ENCODE data around the gene NDEL1.

The NDEL1 gene

DNA sequence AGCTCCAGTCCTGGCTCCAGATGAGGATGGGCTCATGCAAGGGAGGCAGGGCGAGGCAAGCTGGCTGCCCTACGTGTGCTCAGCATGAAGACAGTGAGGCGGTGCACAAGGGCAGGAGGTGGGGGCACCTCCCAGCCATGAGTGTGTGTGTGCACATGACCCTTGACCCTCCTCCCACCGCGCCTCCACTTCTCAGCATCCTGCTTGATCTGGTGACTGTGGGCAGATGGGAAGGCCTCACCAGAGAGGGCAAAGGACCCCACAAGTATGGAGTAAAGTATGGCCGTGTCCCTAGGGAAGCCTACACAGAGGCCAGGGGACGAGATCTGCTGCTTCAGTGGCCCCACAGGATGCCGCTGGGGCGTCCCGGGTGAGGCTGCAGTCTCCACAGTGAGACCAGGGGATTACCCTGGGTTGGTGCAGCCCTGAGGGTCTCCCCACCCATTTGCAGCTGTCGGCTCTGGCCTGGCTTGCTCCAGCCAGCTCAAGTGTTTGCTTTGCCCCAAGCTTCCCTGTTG, 30.1 kb upstream of the NDEL1 start:
- POLR2A ChIA-PET = interaction anchor here (0.6 to 1.2 kb wide), 3 partner anchors 19 to 611 kb away, joined by 3 to 4 read pairs (median 4); no protein-coding TSS in a partner anchor
- no peak overlapping the region for H3K4me3 ChIP-seq (ENCODE audit: low read depth, low read length)
- H3K9me3 ChIP-seq (ENCODE audit: control insufficient read depth, insufficient read depth, low read depth, low read length) = no peaks in the 10 kb centered on the region
- H3K36me3 ChIP-seq (ENCODE audit: control insufficient read depth in 2 of 2, insufficient read depth in 1 of 2, low read length in 2 of 2) = no peaks in the 10 kb centered on the region
- CTCF ChIA-PET = no interaction called here
- TF ChIP-seq ZNF654 (tag by site-specific recombination; IDR thresholded peaks at IDR 0.05; ENCODE audit: low read depth) = no peak
- TF ChIP-seq GLIS1 (tag by site-specific recombination; IDR thresholded peaks at IDR 0.05) = peak; percentile 85
- TF ChIP-seq HOXD13 (CRISPR knock-in tag; IDR thresholded peaks at IDR 0.05; ENCODE audit: borderline replicate concordance) = no peak
- no peaks in the 10 kb centered on the region for H3K4me1 ChIP-seq (ENCODE audit: control insufficient read depth, insufficient read depth, low read length)
- H3K27ac ChIP-seq (ENCODE audit: extremely low read depth, low read depth, low read length) = no peak overlapping the region

- Histone ChIP-seq H3K36me3 (ENCODE audit: control insufficient read depth in 2 of 2, insufficient read depth in 1 of 2, low read length in 2 of 2) (no peaks in the 10 kb centered on the region), H3K4me3 (ENCODE audit: low read depth, low read length) (no peak overlapping the region), H3K4me1 (ENCODE audit: control insufficient read depth, insufficient read depth, low read length) (no peaks in the 10 kb centered on the region), H3K27ac (ENCODE audit: extremely low read depth, low read depth, low read length) (no peak overlapping the region), H3K9me3 (ENCODE audit: control insufficient read depth, insufficient read depth, low read depth, low read length) (no peaks in the 10 kb centered on the region)
- ChIA-PET POLR2A (interaction anchor here (0.6 to 1.2 kb wide), 5 partner anchors 20 to 610 kb away, joined by 3 to 4 read pairs (median 4); no protein-coding TSS in a partner anchor), CTCF (no interaction called here)
- TF ChIP-seq EGR2 (tag by site-specific recombination; IDR thresholded peaks at IDR 0.05; ENCODE audit: low read depth) (no peak), ZNF214 (tag by site-specific recombination; IDR thresholded peaks at IDR 0.05; ENCODE audit: borderline replicate concordance) (no peak), RBAK (tag by site-specific recombination; IDR thresholded peaks at IDR 0.05) (no peak), ZNF664 (tag by site-specific recombination; IDR thresholded peaks at IDR 0.05) (no peak), ZNF561 (tag by site-specific recombination; IDR thresholded peaks at IDR 0.05; ENCODE audit: borderline replicate concordance) (no peak), ZXDB (tag by site-specific recombination; IDR thresholded peaks at IDR 0.05) (no peak), MZF1 (tag by site-specific recombination; IDR thresholded peaks at IDR 0.05; ENCODE audit: borderline replicate concordance) (no peak)
- TF ChIP-seq, protein P1, sequence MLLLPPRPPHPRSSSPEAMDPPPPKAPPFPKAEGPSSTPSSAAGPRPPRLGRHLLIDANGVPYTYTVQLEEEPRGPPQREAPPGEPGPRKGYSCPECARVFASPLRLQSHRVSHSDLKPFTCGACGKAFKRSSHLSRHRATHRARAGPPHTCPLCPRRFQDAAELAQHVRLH (tag by site-specific recombination; IDR thresholded peaks at IDR 0.05) = no peak
Observed at GRCh38 chr17:8406174-8406573, 29.5 kb upstream of the NDEL1 start.

DNA sequence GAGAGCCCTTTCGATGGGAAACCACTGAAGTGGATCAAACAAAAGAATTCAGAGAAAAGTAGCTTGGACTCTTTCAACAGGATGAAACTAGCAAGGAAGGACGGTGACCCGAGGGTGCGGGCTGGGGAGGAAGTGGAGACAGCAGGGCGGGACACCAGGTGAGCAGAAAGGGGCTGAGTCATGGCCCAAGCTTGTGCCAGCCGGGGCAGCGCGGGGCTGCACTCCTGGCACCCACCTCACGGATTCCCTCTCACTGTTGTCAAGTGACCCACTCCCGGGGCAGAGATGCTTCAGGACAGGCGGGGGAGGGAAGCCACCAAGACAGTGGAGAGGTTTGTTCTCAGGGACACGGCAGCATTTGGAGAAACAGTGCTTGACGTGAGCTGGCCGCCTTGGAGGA, 27.3 kb upstream of the NDEL1 start:
- Histone ChIP-seq H3K9me3 (ENCODE audit: control insufficient read depth, insufficient read depth, low read depth, low read length) (no peaks in the 10 kb centered on the region), H3K27ac (ENCODE audit: extremely low read depth, low read depth, low read length) (no peak overlapping the region), H3K36me3 (ENCODE audit: control insufficient read depth in 2 of 2, insufficient read depth in 1 of 2, low read length in 2 of 2) (no peaks in the 10 kb centered on the region), H3K4me3 (ENCODE audit: low read depth, low read length) (no peak overlapping the region), H3K4me1 (ENCODE audit: control insufficient read depth, insufficient read depth, low read length) (no peaks in the 10 kb centered on the region)
- CTCF ChIA-PET = interaction anchor here (0.6 to 2.6 kb wide), 7 partner anchors 12 to 377 kb away, joined by 3 to 28 read pairs (median 3); no protein-coding TSS in a partner anchor
- POLR2A ChIA-PET = interaction anchor here (2.6 kb wide), 1 partner anchor 28 kb away, joined by 20 read pairs; the partner anchor contains the start of gene NDEL1
- TF ChIP-seq SETDB1 (IDR thresholded peaks at IDR 0.05; ENCODE audit: insufficient read length, low read length) (no peak), GLIS2 (tag by site-specific recombination; IDR thresholded peaks at IDR 0.05) (no peak), ZNF202 (tag by site-specific recombination; IDR thresholded peaks at IDR 0.05; ENCODE audit: borderline replicate concordance) (no peak), ZNF837 (tag by site-specific recombination; IDR thresholded peaks at IDR 0.05) (no peak), KLF7 (tag by site-specific recombination; IDR thresholded peaks at IDR 0.05; ENCODE audit: borderline replicate concordance) (no peak), MYNN (tag by site-specific recombination; IDR thresholded peaks at IDR 0.05; ENCODE audit: borderline replicate concordance) (no peak), ZNF184 (tag by site-specific recombination; IDR thresholded peaks at IDR 0.05) (no peak), FEZF1 (tag by site-specific recombination; IDR thresholded peaks at IDR 0.05) (no peak), ZNF391 (tag by site-specific recombination; IDR thresholded peaks at IDR 0.05; ENCODE audit: borderline replicate concordance, low read depth) (no peak), BCL11B (tag by site-specific recombination; IDR thresholded peaks at IDR 0.05; ENCODE audit: low read depth) (no peak), ZSCAN16 (tag by site-specific recombination; IDR thresholded peaks at IDR 0.05) (no peak), ZNF654 (tag by site-specific recombination; IDR thresholded peaks at IDR 0.05; ENCODE audit: low read depth) (no peak)

All from HEK293 (cell line).